ENCODE measurements around the gene IGBP1. TPM values are rescaled to one million over a fixed set of nuclear protein-coding genes. Genes with fewer than 3 reads are reported as not detected.
A peak's percentile ranks its signal among the peaks of the same experiment; 100 is the strongest.

IGBP1 gene
- total RNA-seq, 6 experiments from 2014 or later = 10.0 to 15.4 (median 11.4) TPM

DNA sequence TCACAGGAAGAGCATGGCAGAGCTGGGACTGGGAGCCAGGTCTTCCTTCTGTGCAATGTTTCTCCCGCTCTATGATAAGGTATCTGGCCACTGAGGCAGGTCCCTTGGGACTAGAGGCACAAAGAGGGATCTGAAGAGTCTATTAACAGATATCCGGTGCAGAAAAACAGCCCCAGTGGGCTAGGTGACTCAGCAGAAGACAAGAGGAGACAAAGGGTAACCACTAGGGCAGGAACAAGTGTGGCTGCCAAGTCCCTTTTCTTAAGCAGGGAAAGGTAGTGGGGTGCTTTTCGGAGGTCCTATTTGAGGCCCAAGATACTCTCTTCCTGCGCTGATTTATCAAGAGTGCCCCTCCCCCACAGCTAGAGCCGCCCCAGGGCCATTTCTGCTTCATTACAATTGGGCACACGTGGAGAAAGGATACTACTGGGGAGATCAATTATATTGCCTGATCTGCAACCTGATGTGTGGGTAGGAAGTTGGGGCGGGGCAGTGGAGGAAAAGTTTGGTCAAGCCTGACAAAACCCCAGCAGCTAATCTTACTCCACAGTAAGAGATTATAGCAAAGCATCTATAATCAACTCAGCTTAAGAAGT lies 43.8 kb downstream of the IGBP1 start, which contains the start of gene DGAT2L6:
Gene DGAT2L6 (plus strand): TSS at position 546 of the 596 bp plus-strand sequence. CDS start 100 bp downstream, outside the sequence.
- no peaks in the 10 kb centered on the region for H3K9me3 ChIP-seq
- WGBS (ENCODE audit: insufficient coverage, low coverage, low lambda C conversion rate, missing lambda C conversion rate) = 41% methylated on average over 4 of the region's 7 CpGs
- TF ChIP-seq, protein P1, sequence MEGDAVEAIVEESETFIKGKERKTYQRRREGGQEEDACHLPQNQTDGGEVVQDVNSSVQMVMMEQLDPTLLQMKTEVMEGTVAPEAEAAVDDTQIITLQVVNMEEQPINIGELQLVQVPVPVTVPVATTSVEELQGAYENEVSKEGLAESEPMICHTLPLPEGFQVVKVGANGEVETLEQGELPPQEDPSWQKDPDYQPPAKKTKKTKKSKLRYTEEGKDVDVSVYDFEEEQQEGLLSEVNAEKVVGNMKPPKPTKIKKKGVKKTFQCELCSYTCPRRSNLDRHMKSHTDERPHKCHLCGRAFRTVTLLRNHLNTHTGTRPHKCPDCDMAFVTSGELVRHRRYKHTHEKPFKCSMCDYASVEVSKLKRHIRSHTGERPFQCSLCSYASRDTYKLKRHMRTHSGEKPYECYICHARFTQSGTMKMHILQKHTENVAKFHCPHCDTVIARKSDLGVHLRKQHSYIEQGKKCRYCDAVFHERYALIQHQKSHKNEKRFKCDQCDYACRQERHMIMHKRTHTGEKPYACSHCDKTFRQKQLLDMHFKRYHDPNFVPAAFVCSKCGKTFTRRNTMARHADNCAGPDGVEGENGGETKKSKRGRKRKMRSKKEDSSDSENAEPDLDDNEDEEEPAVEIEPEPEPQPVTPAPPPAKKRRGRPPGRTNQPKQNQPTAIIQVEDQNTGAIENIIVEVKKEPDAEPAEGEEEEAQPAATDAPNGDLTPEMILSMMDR (IDR thresholded peaks at IDR 0.05) = no peak
- TF ChIP-seq POLR2A (IDR thresholded peaks at IDR 0.05) = no peak
- no peak for DNase-seq
- no peaks in the 10 kb centered on the region for H3K27me3 ChIP-seq
- H3K36me3 ChIP-seq = no peaks in the 10 kb centered on the region
- H3K27ac ChIP-seq = no peak within 1 kb of the TSS
- intact Hi-C loops (cut with DNase I) = no loop called here
- no peaks in the 10 kb centered on the region for H3K4me1 ChIP-seq
- no peak for ATAC-seq
- no peak within 1 kb of the TSS for H3K4me3 ChIP-seq

GRCh38 chrX:70183091-70183490 lies 49.8 kb downstream of the IGBP1 start:
- TF ChIP-seq, protein P1 (IDR thresholded peaks at IDR 0.05) = no peak
- TF ChIP-seq POLR2A (IDR thresholded peaks at IDR 0.05) = no peak
- DNase-seq = no peak
- whole genome bisulfite sequencing (ENCODE audit: insufficient coverage, low coverage, low lambda C conversion rate, missing lambda C conversion rate) = 67% methylated on average over 5 of the region's 5 CpGs
- no peaks in the 10 kb centered on the region for H3K4me1 ChIP-seq
- H3K4me3 ChIP-seq = no peak overlapping the region
- ATAC-seq = no peak
- no peaks in the 10 kb centered on the region for H3K36me3 ChIP-seq
- no peaks in the 10 kb centered on the region for H3K9me3 ChIP-seq
- intact Hi-C loops (cut with DNase I) = no loop called here
- no peaks in the 10 kb centered on the region for H3K27me3 ChIP-seq
- H3K27ac ChIP-seq = no peak overlapping the region

DNA sequence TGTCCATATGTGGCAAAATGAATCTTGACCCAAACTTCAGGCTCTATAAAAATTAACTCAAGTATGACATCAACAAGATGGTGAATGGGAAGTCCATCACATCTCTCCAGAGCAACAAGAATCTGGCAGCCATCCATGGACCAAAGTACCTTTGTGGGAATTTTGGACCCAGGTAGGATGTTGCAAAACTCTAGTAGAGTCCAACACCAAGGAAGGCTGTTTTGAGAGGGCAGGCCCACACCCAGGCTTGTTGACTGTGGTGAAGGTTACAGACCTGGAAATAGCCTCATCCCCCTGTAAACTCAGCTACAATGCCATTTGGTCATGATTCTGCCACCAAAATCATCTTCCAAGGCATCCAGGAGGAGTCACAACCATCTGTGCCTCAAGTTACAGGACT lies 57.0 kb downstream of the IGBP1 start:
- Histone ChIP-seq H3K9me3 (no peaks in the 10 kb centered on the region), H3K27ac (no peak overlapping the region), H3K4me1 (no peaks in the 10 kb centered on the region), H3K36me3 (no peaks in the 10 kb centered on the region), H3K4me3 (no peak overlapping the region), H3K27me3 (no peaks in the 10 kb centered on the region)
- TF ChIP-seq, protein P1 (IDR thresholded peaks at IDR 0.05) = no peak
- no peak for TF ChIP-seq POLR2A (IDR thresholded peaks at IDR 0.05)
- peak in 1 of 3 donors; percentile 38 for DNase-seq
- intact Hi-C loops (cut with DNase I) = no loop called here
- ATAC-seq = peak in 2 of 4 donors; percentile 72 to 94

DNA sequence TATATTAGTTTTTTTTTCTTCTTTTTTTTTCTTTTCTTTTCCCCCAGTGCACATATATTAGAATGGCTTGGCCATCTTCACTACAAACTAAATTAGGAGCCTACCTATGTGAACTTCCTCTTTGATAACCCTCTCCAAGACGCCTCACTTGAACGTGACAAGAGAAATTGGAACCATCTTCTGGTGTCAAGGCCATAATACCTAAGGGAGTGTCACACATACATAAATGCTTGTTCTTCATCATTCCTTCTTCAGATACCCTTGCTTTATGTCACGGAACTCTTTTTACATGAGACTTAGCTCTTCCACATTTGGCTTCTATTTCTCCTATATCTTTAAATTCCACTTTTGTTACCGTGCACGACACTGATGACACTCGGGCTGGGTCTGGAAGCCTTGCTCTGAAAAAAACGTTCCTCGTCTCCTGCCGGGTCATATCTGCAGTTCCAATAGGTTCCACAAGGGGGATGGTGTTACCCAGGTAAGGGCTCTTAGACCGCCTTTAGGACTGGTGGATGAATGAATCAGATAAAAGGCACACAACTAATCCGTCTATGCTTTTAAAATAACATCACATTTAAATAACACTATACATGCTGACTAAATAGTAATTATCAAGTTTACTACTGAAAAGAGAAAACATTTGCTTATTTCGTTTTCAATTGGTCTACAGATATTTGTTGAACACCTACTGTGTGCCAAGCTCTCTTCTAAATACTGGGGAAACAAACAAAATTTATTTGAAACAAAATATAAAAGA lies 63.9 kb downstream of the IGBP1 start:
- Histone ChIP-seq H3K27ac (no peak overlapping the region), H3K36me3 (no peaks in the 10 kb centered on the region), H3K27me3 (no peaks in the 10 kb centered on the region), H3K4me3 (no peak overlapping the region), H3K9me3 (no peaks in the 10 kb centered on the region), H3K4me1 (no peaks in the 10 kb centered on the region)
- DNase-seq = peak in 1 of 3 donors; percentile 46
- ATAC-seq = peak; percentile 83 to 97 (median 90)
- 7% methylated on average over 12 of the region's 12 CpGs for WGBS (ENCODE audit: insufficient coverage, low coverage, low lambda C conversion rate, missing lambda C conversion rate)
- intact Hi-C loops (cut with DNase I) = no loop called here
- no peak for TF ChIP-seq POLR2A (IDR thresholded peaks at IDR 0.05)
- TF ChIP-seq, protein P1 (IDR thresholded peaks at IDR 0.05) = peak; percentile 50 to 68 (median 68)

Data from right lobe of liver (tissue), 6 donors.